ENCODE measurements around the gene GLI3.

The GLI3 gene

GRCh38 chr7:41984888-41985287, 252.1 kb downstream of the GLI3 start:
- in situ Hi-C loops (cut with HindIII; ENCODE audit: low sequenced_read_pairs): no loop called here
- peak; percentile 66 for DNase-seq (ENCODE audit: low read depth, low spot score)
- no peak overlapping the region for H3K4me3 ChIP-seq (ENCODE audit: low read depth, low read length)
- no peak for TF ChIP-seq CTCF (IDR thresholded peaks at IDR 0.05; ENCODE audit: low read depth, low read length)

- no peak for DNase-seq (ENCODE audit: low read depth, low spot score)
- TF ChIP-seq CTCF (IDR thresholded peaks at IDR 0.05; ENCODE audit: low read depth, low read length): no peak
- H3K4me3 ChIP-seq (ENCODE audit: low read depth, low read length): no peak overlapping the region
- in situ Hi-C loops (cut with HindIII; ENCODE audit: low sequenced_read_pairs): no loop called here
Observed at GRCh38 chr7:41981046-41982040, 255.7 kb downstream of the GLI3 start.

GRCh38 chr7:41979834-41980307, 257.1 kb downstream of the GLI3 start:
- in situ Hi-C loops (cut with HindIII; ENCODE audit: low sequenced_read_pairs): no loop called here
- DNase-seq (ENCODE audit: low read depth, low spot score): peak; percentile 62
- peak; percentile 85 for TF ChIP-seq CTCF (IDR thresholded peaks at IDR 0.05; ENCODE audit: low read depth, low read length)
- no peak overlapping the region for H3K4me3 ChIP-seq (ENCODE audit: low read depth, low read length)

- no peak overlapping the region for H3K4me3 ChIP-seq (ENCODE audit: low read depth, low read length)
Observed at GRCh38 chr7:41978858-41979257, 258.2 kb downstream of the GLI3 start.

GRCh38 chr7:41977661-41978060, 259.3 kb downstream of the GLI3 start:
- in situ Hi-C loops (cut with HindIII; ENCODE audit: low sequenced_read_pairs): no loop called here
- DNase-seq (ENCODE audit: low read depth, low spot score): no peak
- no peak overlapping the region for H3K4me3 ChIP-seq (ENCODE audit: low read depth, low read length)
- TF ChIP-seq CTCF (IDR thresholded peaks at IDR 0.05; ENCODE audit: low read depth, low read length): no peak

More at GRCh38 chr7:41978858-41979257, 258.2 kb downstream of the GLI3 start:
- no peak for TF ChIP-seq CTCF (IDR thresholded peaks at IDR 0.05; ENCODE audit: low read depth, low read length)
- in situ Hi-C loops (cut with HindIII; ENCODE audit: low sequenced_read_pairs): no loop called here
- no peak for DNase-seq (ENCODE audit: low read depth, low spot score)

GRCh38 chr7:41977151-41977651, 259.8 kb downstream of the GLI3 start:
- DNase-seq (ENCODE audit: low read depth, low spot score): peak; percentile 71

More at GRCh38 chr7:41977151-41977651, 259.8 kb downstream of the GLI3 start:
- in situ Hi-C loops (cut with HindIII; ENCODE audit: low sequenced_read_pairs): no loop called here
- H3K4me3 ChIP-seq (ENCODE audit: low read depth, low read length): no peak overlapping the region
- TF ChIP-seq CTCF (IDR thresholded peaks at IDR 0.05; ENCODE audit: low read depth, low read length): peak; percentile 83

Measured in astrocyte of the spinal cord (primary cell).